HG02840 (cell line): Measurements from ENCODE around the gene TRMT1.

Experiments
- ATAC-seq: cut with Tn5 transposase; IDR thresholded peaks from one replicate; pipeline ENCODE4 v1.9.1; 2021; ENCODE audit warnings: mild to moderate bottlenecking, moderate library complexity, moderate number of reproducible peaks; ENCODE audit not compliant: unreplicated experiment, low FRiP score

The TRMT1 gene

GRCh38 chr19:13057744-13058143, 58.8 kb downstream of the TRMT1 start:
- ATAC-seq = no peak

DNA sequence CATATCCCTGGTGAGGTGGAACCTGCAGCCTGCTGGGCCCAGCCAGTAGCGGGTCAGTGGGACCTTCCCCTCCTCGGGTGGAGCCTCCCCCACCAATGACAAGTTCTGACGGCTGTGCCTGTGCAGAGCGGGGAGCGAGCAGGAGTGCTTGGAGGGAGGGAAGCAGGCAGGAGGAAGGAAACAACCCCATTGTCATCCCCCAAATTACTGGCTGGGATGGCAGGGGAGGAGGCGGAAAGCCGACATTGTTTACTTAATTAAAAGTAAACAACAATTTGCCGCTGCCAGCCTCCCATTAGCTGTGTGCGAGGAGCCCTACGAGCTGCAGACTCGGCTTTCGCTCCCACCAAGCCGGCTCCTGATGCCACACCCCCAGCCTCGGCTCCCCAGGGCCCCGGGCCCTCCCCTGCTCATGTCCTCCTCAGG, 59.4 kb downstream of the TRMT1 start:
- no peak for ATAC-seq

DNA sequence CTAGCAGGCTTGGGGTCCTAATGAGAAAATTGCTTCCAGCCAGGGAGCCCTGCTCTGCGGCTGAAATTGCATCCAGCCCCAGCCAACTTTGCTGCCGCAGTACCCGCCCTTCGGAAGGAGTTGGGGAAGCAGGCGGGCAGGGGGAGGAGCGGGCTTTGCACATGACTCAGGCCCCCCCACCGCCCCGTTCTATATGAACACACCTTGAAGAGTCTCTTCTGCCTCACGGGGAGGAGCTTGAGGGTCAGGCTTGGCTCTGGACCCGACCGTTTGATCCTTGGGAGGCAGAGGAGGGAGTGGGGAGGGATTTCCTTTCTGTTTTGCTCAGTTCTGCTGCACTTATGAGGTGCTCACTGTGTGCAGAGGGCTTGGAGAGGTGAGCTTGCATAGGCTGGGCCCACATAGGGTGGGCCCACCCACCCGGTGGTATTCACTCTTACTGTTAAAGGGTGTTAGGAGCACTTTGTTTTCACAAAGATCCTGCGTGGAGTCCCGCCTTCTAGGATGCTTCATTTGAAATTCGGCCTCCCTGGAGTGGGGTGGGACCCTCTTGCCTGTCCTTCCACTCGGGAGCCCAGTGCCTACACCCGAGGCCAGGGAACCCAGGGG, 60.4 kb downstream of the TRMT1 start:
- ATAC-seq = no peak

- ATAC-seq = no peak
Measured at GRCh38 chr19:13055213-13056051, 61.1 kb downstream of the TRMT1 start.
